K562 (cell line): Measurements from ENCODE around the gene SDF4. TPM values are rescaled to one million over a fixed set of nuclear protein-coding genes. Genes with fewer than 3 reads are reported as not detected.

Experiments
- CXXC5 ChIP-seq: fragments of 250-450 bp; sonication (Bioruptor Pico); IDR thresholded peaks from 2 replicates; pipeline ENCODE4 v1.8.0; 2022; ENCODE audit warnings: inconsistent platforms, mild to moderate bottlenecking, moderate library complexity
- GTF2F1 ChIP-seq: IDR thresholded peaks from 2 replicates; pipeline ENCODE4 v1.6.1; 2011; ENCODE audit warnings: low read depth, low read length, improper control_type of control experiment
- MBD1 ChIP-seq: fragments of 250-450 bp; sonication (Bioruptor Pico); IDR thresholded peaks from 2 replicates; pipeline ENCODE4 v1.8.0; 2022; ENCODE audit warnings: inconsistent platforms
- MYBL2 ChIP-seq, 2 experiments: fragments of 450-650 bp in 1 of 2; sonication (generic) in 1 of 2; formaldehyde crosslinking in 1 of 2; IDR thresholded peaks; 2 replicates each; pipeline versions ENCODE4 v1.6.1 to v1.8.1; 2017 to 2022; ENCODE audit warnings: borderline replicate concordance in 1 of 2, inconsistent platforms in 1 of 2, low read depth in 1 of 2, mild to moderate bottlenecking in 1 of 2, missing genetic modification reagents in 1 of 2, moderate library complexity in 1 of 2
- NR2C2 ChIP-seq, 2 experiments: fragments of 200-800 bp in 1 of 2; sonication (Bioruptor generic) in 1 of 2; sonication (generic) in 1 of 2; formaldehyde crosslinking in 1 of 2; IDR thresholded peaks; 2 replicates each; pipeline versions ENCODE4 v1.6.1 to v1.8.0; 2016 to 2022; ENCODE audit warnings: mild to moderate bottlenecking in 1 of 2, missing compliant biosample characterization in 1 of 2, missing genetic modification characterization in 1 of 2, missing genetic modification reagents in 1 of 2
- NR3C1 ChIP-seq: sonication (generic); formaldehyde crosslinking; IDR thresholded peaks from 2 replicates; pipeline ENCODE4 v1.8.1; 2022; ENCODE audit warnings: missing genetic modification reagents
- ZBTB12 ChIP-seq: fragments of 250-450 bp; sonication (Bioruptor Pico); IDR thresholded peaks from 2 replicates; pipeline ENCODE4 v1.4.0; 2020
- ZBTB17 ChIP-seq: fragments of 450-650 bp; formaldehyde crosslinking; IDR thresholded peaks from 2 replicates; pipeline ENCODE4 v1.4.0; 2020; ENCODE audit warnings: mild to moderate bottlenecking
- ZC3H4 ChIP-seq: sonication (generic); formaldehyde crosslinking; IDR thresholded peaks from 2 replicates; pipeline ENCODE4 v1.9.0; 2021; ENCODE audit warnings: missing genetic modification reagents, borderline replicate concordance
- ZFPM2 ChIP-seq: fragments of 250-450 bp; sonication (Bioruptor Pico); IDR thresholded peaks from 2 replicates; pipeline ENCODE4 v1.5.1; 2022; ENCODE audit warnings: mild to moderate bottlenecking
- polyA plus RNA-seq, 8 experiments: library from polyadenylated mRNA; depleted of rRNA in 4 of 8; stranded (reverse) in 5 of 8; unstranded in 3 of 8; fragments of >200 nt; fragmentation: Nextera tagmentation in 2 of 8; fragmentation: Illumina TruSeq in 1 of 8; extraction: Ambion mirVana in 2 of 8; extraction: Trizol in 1 of 8; gene quantifications; 2 replicates each; pipeline versions ENCODE4 v1.2.1 to v1.2.3, GENCODE V29; 2011 to 2014; ENCODE audit warnings: inconsistent platforms in 1 of 8, missing spikeins in 1 of 8
- total RNA-seq, 7 experiments: library from RNA; depleted of rRNA in 6 of 7; stranded (reverse); fragments of >200 nt in 6 of 7; fragmentation: Illumina TruSeq in 2 of 7; extraction: Trizol in 2 of 7; gene quantifications; 2 replicates each; pipeline versions ENCODE4 v1.2.1 to v1.2.3, GENCODE V29; 2011 to 2021; ENCODE audit warnings: low replicate concordance in 1 of 7
- TF ChIP-seq, protein P1 (sequence below), 2 experiments: IDR thresholded peaks; 2 replicates each; pipeline ENCODE4 v1.6.1; 2011; ENCODE audit warnings: borderline replicate concordance in 1 of 2, control low read depth in 1 of 2, low read depth in 1 of 2, low read length in 1 of 2, mild to moderate bottlenecking in 1 of 2, mixed read lengths in 1 of 2, moderate library complexity in 1 of 2; ENCODE audit not compliant: insufficient read depth in 1 of 2, insufficient read length in 1 of 2, poor library complexity in 1 of 2, severe bottlenecking in 1 of 2; ENCODE audit errors: extremely low read depth in 1 of 2
- TF ChIP-seq, protein P2 (sequence below): fragments of 450-650 bp; formaldehyde crosslinking; IDR thresholded peaks from 2 replicates; pipeline ENCODE4 v1.4.0; 2020; ENCODE audit warnings: mild to moderate bottlenecking, moderate library complexity
- TF ChIP-seq, protein P3 (sequence below), 2 experiments: fragments of 200-800 bp in 1 of 2; sonication (Bioruptor generic) in 1 of 2; sonication (generic) in 1 of 2; formaldehyde crosslinking in 1 of 2; IDR thresholded peaks in 1 of 2; conservative IDR thresholded peaks in 1 of 2; 2 replicates each; pipeline versions ENCODE4 v1.5.0 to v1.6.1; 2016 to 2020; ENCODE audit warnings: missing compliant biosample characterization in 1 of 2, missing genetic modification characterization in 1 of 2, missing genetic modification reagents in 1 of 2
- TF ChIP-seq, protein P4 (sequence below): sonication (generic); IDR thresholded peaks from 2 replicates; pipeline ENCODE4 v1.6.1; 2016
- TF ChIP-seq, protein P5 (sequence below), 2 experiments: fragments of 450-650 bp in 1 of 2; sonication (generic) in 1 of 2; formaldehyde crosslinking; conservative IDR thresholded peaks; 2 replicates each; pipeline versions ENCODE4 v1.4.0 to v1.8.1; 2020 to 2022; ENCODE audit warnings: mild to moderate bottlenecking in 1 of 2, missing genetic modification reagents in 1 of 2

Gene SDF4
- total and polyA plus RNA-seq, 9 of the 15 experiments (the other 6 are each of a cell fraction or from before 2014, with no cell fraction given): 0.35 to 160 (median 65.2) TPM

- TF ChIP-seq GTF2F1: 0 out of 2 replicates have a peak, but pooled peaks have one; percentile 19
- peak; percentile 92 for TF ChIP-seq NR3C1 (CRISPR knock-in tag)
- TF ChIP-seq ZBTB17 (CRISPR knock-in tag): no peak
- TF ChIP-seq ZFPM2: peak; percentile 78; the same call in 1 of the 2 replicates
- TF ChIP-seq, protein P1, sequence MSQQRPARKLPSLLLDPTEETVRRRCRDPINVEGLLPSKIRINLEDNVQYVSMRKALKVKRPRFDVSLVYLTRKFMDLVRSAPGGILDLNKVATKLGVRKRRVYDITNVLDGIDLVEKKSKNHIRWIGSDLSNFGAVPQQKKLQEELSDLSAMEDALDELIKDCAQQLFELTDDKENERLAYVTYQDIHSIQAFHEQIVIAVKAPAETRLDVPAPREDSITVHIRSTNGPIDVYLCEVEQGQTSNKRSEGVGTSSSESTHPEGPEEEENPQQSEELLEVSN (IDR thresholded peaks at IDR 0.05; ENCODE audit: borderline replicate concordance in 1 of 2, extremely low read depth in 1 of 2, insufficient read depth in 1 of 2, insufficient read length in 1 of 2, low read depth in 1 of 2, low read length in 1 of 2, poor library complexity in 1 of 2, severe bottlenecking in 1 of 2): peak; percentile 98 to 99
- peak; percentile 97 for TF ChIP-seq MBD1 (CRISPR knock-in tag)
- peak; percentile 86 for TF ChIP-seq CXXC5 (CRISPR knock-in tag)
- TF ChIP-seq, protein P2, sequence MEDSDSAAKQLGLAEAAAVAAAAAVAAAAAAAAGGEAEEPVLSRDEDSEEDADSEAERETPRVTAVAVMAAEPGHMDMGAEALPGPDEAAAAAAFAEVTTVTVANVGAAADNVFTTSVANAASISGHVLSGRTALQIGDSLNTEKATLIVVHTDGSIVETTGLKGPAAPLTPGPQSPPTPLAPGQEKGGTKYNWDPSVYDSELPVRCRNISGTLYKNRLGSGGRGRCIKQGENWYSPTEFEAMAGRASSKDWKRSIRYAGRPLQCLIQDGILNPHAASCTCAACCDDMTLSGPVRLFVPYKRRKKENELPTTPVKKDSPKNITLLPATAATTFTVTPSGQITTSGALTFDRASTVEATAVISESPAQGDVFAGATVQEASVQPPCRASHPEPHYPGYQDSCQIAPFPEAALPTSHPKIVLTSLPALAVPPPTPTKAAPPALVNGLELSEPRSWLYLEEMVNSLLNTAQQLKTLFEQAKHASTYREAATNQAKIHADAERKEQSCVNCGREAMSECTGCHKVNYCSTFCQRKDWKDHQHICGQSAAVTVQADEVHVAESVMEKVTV (CRISPR knock-in tag): no peak
- TF ChIP-seq ZBTB12: no peak
- 0 out of 2 replicates have a peak, but pooled peaks have one; percentile 70 for TF ChIP-seq ZC3H4 (CRISPR knock-in tag)
- TF ChIP-seq, protein P3, sequence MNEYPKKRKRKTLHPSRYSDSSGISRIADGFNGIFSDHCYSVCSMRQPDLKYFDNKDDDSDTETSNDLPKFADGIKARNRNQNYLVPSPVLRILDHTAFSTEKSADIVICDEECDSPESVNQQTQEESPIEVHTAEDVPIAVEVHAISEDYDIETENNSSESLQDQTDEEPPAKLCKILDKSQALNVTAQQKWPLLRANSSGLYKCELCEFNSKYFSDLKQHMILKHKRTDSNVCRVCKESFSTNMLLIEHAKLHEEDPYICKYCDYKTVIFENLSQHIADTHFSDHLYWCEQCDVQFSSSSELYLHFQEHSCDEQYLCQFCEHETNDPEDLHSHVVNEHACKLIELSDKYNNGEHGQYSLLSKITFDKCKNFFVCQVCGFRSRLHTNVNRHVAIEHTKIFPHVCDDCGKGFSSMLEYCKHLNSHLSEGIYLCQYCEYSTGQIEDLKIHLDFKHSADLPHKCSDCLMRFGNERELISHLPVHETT (CRISPR knock-in tag; conservative IDR thresholded peaks at IDR 0.05 in 1 of 2, IDR thresholded peaks at IDR 0.05 in 1 of 2): no peak
- TF ChIP-seq, protein P4, sequence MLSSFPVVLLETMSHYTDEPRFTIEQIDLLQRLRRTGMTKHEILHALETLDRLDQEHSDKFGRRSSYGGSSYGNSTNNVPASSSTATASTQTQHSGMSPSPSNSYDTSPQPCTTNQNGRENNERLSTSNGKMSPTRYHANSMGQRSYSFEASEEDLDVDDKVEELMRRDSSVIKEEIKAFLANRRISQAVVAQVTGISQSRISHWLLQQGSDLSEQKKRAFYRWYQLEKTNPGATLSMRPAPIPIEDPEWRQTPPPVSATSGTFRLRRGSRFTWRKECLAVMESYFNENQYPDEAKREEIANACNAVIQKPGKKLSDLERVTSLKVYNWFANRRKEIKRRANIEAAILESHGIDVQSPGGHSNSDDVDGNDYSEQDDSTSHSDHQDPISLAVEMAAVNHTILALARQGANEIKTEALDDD: no peak
- peak; percentile 83 for TF ChIP-seq NR2C2 (CRISPR knock-in tag; IDR thresholded peaks at IDR 0.05)
- peak; percentile 95 for TF ChIP-seq NR2C2 (tag; IDR thresholded peaks at IDR 0.05)
- TF ChIP-seq MYBL2 (IDR thresholded peaks at IDR 0.05; ENCODE audit: low read depth): no peak
- no peak for TF ChIP-seq MYBL2 (CRISPR knock-in tag; IDR thresholded peaks at IDR 0.05; ENCODE audit: borderline replicate concordance)
- TF ChIP-seq, protein P5, sequence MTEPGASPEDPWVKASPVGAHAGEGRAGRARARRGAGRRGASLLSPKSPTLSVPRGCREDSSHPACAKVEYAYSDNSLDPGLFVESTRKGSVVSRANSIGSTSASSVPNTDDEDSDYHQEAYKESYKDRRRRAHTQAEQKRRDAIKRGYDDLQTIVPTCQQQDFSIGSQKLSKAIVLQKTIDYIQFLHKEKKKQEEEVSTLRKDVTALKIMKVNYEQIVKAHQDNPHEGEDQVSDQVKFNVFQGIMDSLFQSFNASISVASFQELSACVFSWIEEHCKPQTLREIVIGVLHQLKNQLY (CRISPR knock-in tag; conservative IDR thresholded peaks at IDR 0.05): peak in 1 of 2 experiments; percentile 95; a peak in 1 of 4 replicates
Measured at GRCh38 chr1:1232208-1232795, 501 bp upstream of the SDF4 start, which contains the start of gene B3GALT6 (continued).
